Measurements from ENCODE around the gene PTPN1. TPM values are rescaled to one million over a fixed set of nuclear protein-coding genes. Genes with fewer than 3 reads are reported as not detected.

The PTPN1 gene
- total and polyA plus RNA-seq, 12 donors, result 15.5 to 45.3 (median 29.4) TPM

DNA sequence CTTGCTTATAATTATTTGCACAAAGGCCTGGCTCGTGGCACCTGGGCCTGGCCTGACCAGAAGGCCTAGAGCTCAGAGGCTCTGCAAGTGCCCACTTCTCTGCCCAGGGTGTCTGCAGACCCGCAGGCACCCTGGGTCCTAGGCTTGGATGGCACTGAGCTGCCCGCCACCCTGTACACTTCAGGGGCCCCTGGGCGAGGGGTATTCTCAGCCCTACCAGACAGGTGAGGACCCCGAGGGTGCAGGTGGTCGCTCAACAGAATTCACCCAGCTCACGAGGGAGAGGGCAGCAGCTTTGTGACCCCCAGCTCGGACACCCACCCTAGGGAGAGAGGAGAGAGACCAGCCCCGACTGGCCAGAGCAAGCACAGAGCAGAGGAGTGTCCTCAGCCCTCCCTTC lies 97.3 kb downstream of the PTPN1 start:
- Histone ChIP-seq H3K4me3 (no peak overlapping the region), H3K9me3 (no peaks in the 10 kb centered on the region), H3K27me3 (peaks cover 0 to 1% (median 0%) of the 10 kb centered on the region in 7 donors), H3K36me3 (peaks cover 0 to 4% (median 0%) of the 10 kb centered on the region in 9 donors), H3K4me1 (peaks cover 0 to 9% (median 0%) of the 10 kb centered on the region in 9 donors), H3K27ac (no peak overlapping the region)
- intact Hi-C loops (cut with DNase I), result no loop called here
- no peak for ATAC-seq
- no peak for DNase-seq
- TF ChIP-seq, protein P1, sequence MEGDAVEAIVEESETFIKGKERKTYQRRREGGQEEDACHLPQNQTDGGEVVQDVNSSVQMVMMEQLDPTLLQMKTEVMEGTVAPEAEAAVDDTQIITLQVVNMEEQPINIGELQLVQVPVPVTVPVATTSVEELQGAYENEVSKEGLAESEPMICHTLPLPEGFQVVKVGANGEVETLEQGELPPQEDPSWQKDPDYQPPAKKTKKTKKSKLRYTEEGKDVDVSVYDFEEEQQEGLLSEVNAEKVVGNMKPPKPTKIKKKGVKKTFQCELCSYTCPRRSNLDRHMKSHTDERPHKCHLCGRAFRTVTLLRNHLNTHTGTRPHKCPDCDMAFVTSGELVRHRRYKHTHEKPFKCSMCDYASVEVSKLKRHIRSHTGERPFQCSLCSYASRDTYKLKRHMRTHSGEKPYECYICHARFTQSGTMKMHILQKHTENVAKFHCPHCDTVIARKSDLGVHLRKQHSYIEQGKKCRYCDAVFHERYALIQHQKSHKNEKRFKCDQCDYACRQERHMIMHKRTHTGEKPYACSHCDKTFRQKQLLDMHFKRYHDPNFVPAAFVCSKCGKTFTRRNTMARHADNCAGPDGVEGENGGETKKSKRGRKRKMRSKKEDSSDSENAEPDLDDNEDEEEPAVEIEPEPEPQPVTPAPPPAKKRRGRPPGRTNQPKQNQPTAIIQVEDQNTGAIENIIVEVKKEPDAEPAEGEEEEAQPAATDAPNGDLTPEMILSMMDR (IDR thresholded peaks at IDR 0.05), result no peak
- WGBS, 2 donors, result 87 to 88% methylated on average over 9 of the region's 9 CpGs

DNA sequence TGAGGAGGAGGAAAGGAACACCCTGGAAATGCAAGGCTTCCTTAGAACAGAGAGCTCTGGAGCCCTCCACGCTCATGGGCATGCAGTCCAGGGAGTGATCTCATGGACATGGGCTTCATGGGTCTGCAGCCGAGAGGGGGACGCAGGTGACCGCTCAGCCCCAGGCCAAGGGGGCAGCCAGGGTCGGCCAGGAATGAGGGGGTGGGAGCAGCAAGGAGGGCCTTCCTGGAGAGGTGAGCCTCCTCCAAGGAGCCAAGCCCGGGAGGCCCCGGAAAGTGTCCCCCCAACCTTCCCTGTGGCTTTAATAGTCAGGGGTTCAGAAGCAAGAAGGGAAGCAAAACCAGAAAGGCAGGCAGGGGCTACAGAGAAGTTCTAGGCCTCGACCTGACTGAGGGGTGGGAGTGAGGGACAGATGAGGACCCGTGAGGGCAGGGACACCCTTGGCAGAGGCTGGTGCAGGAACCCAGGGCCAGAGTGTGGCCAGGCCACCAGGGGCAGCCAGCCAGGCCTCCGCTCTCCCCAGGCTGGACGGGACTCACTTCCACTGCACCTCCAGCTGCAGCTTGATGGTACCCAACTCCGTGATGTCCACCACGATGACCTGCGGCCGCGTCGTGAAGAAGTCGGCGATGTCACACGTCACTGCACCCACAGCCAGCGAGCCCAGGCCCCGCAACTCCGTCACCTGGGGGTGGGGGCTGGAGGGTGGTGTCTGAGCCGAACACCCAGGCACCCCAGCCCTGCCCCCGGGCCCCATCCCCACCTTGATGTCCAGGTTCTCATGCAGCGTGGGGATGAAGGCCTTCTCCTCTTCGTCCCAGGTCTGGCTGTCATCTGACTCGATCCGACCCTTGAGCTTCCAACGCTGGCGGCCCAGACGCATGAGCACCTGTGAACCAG lies 97.9 kb downstream of the PTPN1 start:
- H3K27me3 ChIP-seq, result no peaks in the 10 kb centered on the region
- 93 to 94% methylated on average over 32 of the region's 32 CpGs for WGBS, 2 donors
- H3K27ac ChIP-seq, result no peak overlapping the region
- ATAC-seq (no peak), DNase-seq (no peak)
- H3K36me3 ChIP-seq, result peaks cover 0 to 4% (median 0%) of the 10 kb centered on the region in 9 donors
- H3K4me3 ChIP-seq, result no peak overlapping the region
- intact Hi-C loops (cut with DNase I), result no loop called here
- TF ChIP-seq, protein P1 (IDR thresholded peaks at IDR 0.05), result no peak
- no peaks in the 10 kb centered on the region for H3K9me3 ChIP-seq
- peaks cover 0 to 9% (median 0%) of the 10 kb centered on the region in 9 donors for H3K4me1 ChIP-seq

DNA sequence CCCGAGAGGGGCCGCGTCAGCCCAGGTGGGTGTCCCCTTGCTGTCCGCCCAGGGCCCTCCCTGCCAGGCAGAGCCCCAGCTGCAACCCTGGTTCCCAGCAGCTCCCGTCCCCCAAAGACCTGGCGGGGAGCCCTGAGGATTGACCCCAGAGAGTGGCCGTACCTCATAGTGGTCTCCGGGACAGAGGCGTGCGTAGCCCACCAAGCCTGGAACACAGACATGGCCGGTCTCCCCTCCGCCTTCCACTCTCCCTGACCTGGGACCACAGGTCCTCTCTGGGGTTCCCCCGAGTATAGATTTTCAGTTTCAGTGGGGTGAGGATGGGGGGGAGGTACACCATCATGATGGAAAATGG lies 98.5 kb downstream of the PTPN1 start:
- intact Hi-C loops (cut with DNase I), result no loop called here
- no peak overlapping the region for H3K4me3 ChIP-seq
- 95 to 97% methylated on average over 13 of the region's 13 CpGs for WGBS, 2 donors

DNA sequence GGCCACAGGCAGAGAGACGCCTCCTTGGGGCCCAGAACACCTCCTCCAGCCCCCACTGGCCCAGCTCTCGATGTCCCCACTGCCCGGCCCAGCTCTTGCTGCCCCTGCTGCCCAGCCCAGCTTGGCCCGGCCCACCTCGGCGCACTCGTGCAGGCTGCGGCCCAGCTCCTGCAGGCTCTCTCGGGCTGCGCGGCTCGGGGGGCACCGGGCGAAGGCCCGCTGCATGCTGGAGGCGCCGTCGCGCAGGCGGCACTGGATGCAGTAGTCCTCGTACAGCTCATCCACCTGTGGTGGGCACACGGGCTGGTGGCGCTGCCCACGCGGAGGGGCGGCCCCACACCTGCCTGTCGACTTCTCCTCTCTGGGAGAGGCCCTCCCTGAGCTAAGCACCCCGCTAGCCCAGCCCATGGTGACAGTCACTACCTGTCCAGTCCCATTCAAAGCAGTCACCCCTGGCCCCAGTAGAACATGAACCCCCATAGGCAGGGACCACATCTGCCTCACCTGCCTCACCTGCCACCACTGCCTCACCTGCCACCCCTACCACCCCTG lies 99.3 kb downstream of the PTPN1 start:
- DNase-seq (no peak), ATAC-seq (no peak)
- no peaks in the 10 kb centered on the region for H3K36me3 ChIP-seq
- H3K9me3 ChIP-seq, result no peaks in the 10 kb centered on the region
- H3K27me3 ChIP-seq, result no peaks in the 10 kb centered on the region
- no peak overlapping the region for H3K27ac ChIP-seq
- TF ChIP-seq, protein P1 (IDR thresholded peaks at IDR 0.05), result no peak
- intact Hi-C loops (cut with DNase I), result no loop called here
- peaks cover 0 to 9% (median 0%) of the 10 kb centered on the region in 9 donors for H3K4me1 ChIP-seq
- 95 to 98% methylated on average over 27 to 28 of the region's 28 CpGs for WGBS, 2 donors
- H3K4me3 ChIP-seq, result no peak overlapping the region

More for the DNA sequence above, 98.5 kb downstream of the PTPN1 start:
- Histone ChIP-seq H3K9me3 (no peaks in the 10 kb centered on the region), H3K36me3 (no peaks in the 10 kb centered on the region), H3K4me1 (peaks cover 0 to 9% (median 0%) of the 10 kb centered on the region in 9 donors), H3K27me3 (no peaks in the 10 kb centered on the region), H3K27ac (no peak overlapping the region)
- no peak for ATAC-seq
- TF ChIP-seq, protein P1 (IDR thresholded peaks at IDR 0.05), result no peak
- no peak for DNase-seq
